ENCODE data around the gene MRPL49. TPM values are rescaled to one million over a fixed set of nuclear protein-coding genes. Genes with fewer than 3 reads are reported as not detected.

Gene MRPL49
- total RNA-seq, 1 experiment from 2014 or later = 76.9 TPM

- no peak for DNase-seq (ENCODE audit: unreplicated experiment)
- ChIA-PET POLR2A (no interaction called here), CTCF (no interaction called here)
- no TSS peak for BruUV-seq (replicated peaks)
- no peak overlapping the region for H3K4me3 Mint-ChIP-seq (ENCODE audit: unreplicated experiment)
- no peaks in the 10 kb centered on the region for H3K9me3 Mint-ChIP-seq (ENCODE audit: unreplicated experiment)
- TF ChIP-seq, protein P1, sequence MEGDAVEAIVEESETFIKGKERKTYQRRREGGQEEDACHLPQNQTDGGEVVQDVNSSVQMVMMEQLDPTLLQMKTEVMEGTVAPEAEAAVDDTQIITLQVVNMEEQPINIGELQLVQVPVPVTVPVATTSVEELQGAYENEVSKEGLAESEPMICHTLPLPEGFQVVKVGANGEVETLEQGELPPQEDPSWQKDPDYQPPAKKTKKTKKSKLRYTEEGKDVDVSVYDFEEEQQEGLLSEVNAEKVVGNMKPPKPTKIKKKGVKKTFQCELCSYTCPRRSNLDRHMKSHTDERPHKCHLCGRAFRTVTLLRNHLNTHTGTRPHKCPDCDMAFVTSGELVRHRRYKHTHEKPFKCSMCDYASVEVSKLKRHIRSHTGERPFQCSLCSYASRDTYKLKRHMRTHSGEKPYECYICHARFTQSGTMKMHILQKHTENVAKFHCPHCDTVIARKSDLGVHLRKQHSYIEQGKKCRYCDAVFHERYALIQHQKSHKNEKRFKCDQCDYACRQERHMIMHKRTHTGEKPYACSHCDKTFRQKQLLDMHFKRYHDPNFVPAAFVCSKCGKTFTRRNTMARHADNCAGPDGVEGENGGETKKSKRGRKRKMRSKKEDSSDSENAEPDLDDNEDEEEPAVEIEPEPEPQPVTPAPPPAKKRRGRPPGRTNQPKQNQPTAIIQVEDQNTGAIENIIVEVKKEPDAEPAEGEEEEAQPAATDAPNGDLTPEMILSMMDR (IDR thresholded peaks at IDR 0.05; ENCODE audit: unreplicated experiment) = no peak
- no peaks in the 10 kb centered on the region for H3K27me3 Mint-ChIP-seq (ENCODE audit: insufficient read depth, unreplicated experiment)
- H3K4me1 Mint-ChIP-seq (ENCODE audit: insufficient read depth, unreplicated experiment) = no peaks in the 10 kb centered on the region
- intact Hi-C loops (cut with micrococcal nuclease) = no loop called here
- H3K27ac Mint-ChIP-seq (ENCODE audit: low read depth, unreplicated experiment) = no peak overlapping the region
- H3K36me3 Mint-ChIP-seq (ENCODE audit: insufficient read depth, unreplicated experiment) = no peaks in the 10 kb centered on the region
Observed at GRCh38 chr11:65159012-65159411, 36.9 kb downstream of the MRPL49 start.

DNA sequence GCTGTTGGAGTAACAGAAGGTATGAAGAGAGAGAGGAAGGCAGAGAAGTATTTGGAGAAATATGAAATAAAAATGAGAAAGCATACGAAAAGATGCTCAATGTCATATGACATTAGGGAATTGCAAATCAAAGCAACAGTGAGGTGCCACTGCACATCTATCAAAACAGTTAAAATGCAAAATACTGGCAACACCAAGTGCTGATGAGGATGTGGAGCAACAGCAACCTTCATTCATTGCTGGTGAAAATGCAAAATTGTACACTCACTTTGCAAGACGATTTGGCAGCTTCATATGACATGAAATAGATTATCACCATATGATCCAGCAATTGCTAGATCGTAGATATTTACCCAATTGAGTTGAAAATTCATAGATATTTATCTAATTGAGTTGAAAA is 38.5 kb downstream of the MRPL49 start:
- DNase-seq (ENCODE audit: unreplicated experiment) = no peak
- Mint-ChIP-seq H3K36me3 (ENCODE audit: insufficient read depth, unreplicated experiment) (no peaks in the 10 kb centered on the region), H3K27me3 (ENCODE audit: insufficient read depth, unreplicated experiment) (no peaks in the 10 kb centered on the region), H3K27ac (ENCODE audit: low read depth, unreplicated experiment) (no peak overlapping the region), H3K4me1 (ENCODE audit: insufficient read depth, unreplicated experiment) (no peaks in the 10 kb centered on the region), H3K4me3 (ENCODE audit: unreplicated experiment) (no peak overlapping the region), H3K9me3 (ENCODE audit: unreplicated experiment) (no peaks in the 10 kb centered on the region)
- TF ChIP-seq, protein P1 (IDR thresholded peaks at IDR 0.05; ENCODE audit: unreplicated experiment) = no peak
- intact Hi-C loops (cut with micrococcal nuclease) = no loop called here
- POLR2A ChIA-PET = interaction anchor here (1.3 kb wide), 1 partner anchor 37 kb away, joined by 3 read pairs; no protein-coding TSS in a partner anchor
- CTCF ChIA-PET = interaction anchor here (1.2 kb wide), 1 partner anchor 19 kb away, joined by 3 read pairs; no protein-coding TSS in a partner anchor
- BruUV-seq (replicated peaks) = no TSS peak

- intact Hi-C loops (cut with micrococcal nuclease) = no loop called here
- TF ChIP-seq, protein P1 (IDR thresholded peaks at IDR 0.05; ENCODE audit: unreplicated experiment) = no peak
- no peak for DNase-seq (ENCODE audit: unreplicated experiment)
- POLR2A ChIA-PET = interaction anchor here (0.9 to 1.3 kb wide), 2 partner anchors 12 to 16 kb away, joined by 3 read pairs; no protein-coding TSS in a partner anchor
- Mint-ChIP-seq H3K9me3 (ENCODE audit: unreplicated experiment) (no peaks in the 10 kb centered on the region), H3K4me3 (ENCODE audit: unreplicated experiment) (no peak overlapping the region), H3K4me1 (ENCODE audit: insufficient read depth, unreplicated experiment) (no peaks in the 10 kb centered on the region), H3K27ac (ENCODE audit: low read depth, unreplicated experiment) (no peak overlapping the region), H3K36me3 (ENCODE audit: insufficient read depth, unreplicated experiment) (no peaks in the 10 kb centered on the region), H3K27me3 (ENCODE audit: insufficient read depth, unreplicated experiment) (no peaks in the 10 kb centered on the region)
- no TSS peak for BruUV-seq (replicated peaks)
- CTCF ChIA-PET = no interaction called here
Observed at GRCh38 chr11:65163684-65164083, 41.6 kb downstream of the MRPL49 start.

- Mint-ChIP-seq H3K9me3 (ENCODE audit: unreplicated experiment) (no peaks in the 10 kb centered on the region), H3K27ac (ENCODE audit: low read depth, unreplicated experiment) (no peak overlapping the region), H3K27me3 (ENCODE audit: insufficient read depth, unreplicated experiment) (no peaks in the 10 kb centered on the region), H3K36me3 (ENCODE audit: insufficient read depth, unreplicated experiment) (no peaks in the 10 kb centered on the region), H3K4me1 (ENCODE audit: insufficient read depth, unreplicated experiment) (no peaks in the 10 kb centered on the region), H3K4me3 (ENCODE audit: unreplicated experiment) (no peak overlapping the region)
- DNase-seq (ENCODE audit: unreplicated experiment) = no peak
- intact Hi-C loops (cut with micrococcal nuclease) = no loop called here
- POLR2A ChIA-PET = interaction anchor here (0.7 to 1.7 kb wide), 2 partner anchors 26 to 30 kb away, joined by 3 to 5 read pairs; no protein-coding TSS in a partner anchor
- CTCF ChIA-PET = interaction anchor here (0.7 kb wide), 1 partner anchor 22 kb away, joined by 6 read pairs; no protein-coding TSS in a partner anchor
- no TSS peak for BruUV-seq (replicated peaks)
- TF ChIP-seq, protein P1 (IDR thresholded peaks at IDR 0.05; ENCODE audit: unreplicated experiment) = no peak
Observed at GRCh38 chr11:65165410-65166317, 43.5 kb downstream of the MRPL49 start.

Data from MCF 10A (cell line).